Activated T-cell treated with anti-CD3 and anti-CD28 coated beads for 24 hours (primary cell): Measurements from ENCODE around the gene C19orf73.
"Not testable (repeated sequence)": the region's sequence is repeated elsewhere in the genome, so short reads cannot be mapped to it uniquely, and the experiment has no call there.

ENCODE experiments used
- DNase-seq: peaks from one replicate; pipeline ENCODE4 v3.0.0-alpha.2; 2020; ENCODE audit warnings: low read depth

The C19orf73 gene

DNA sequence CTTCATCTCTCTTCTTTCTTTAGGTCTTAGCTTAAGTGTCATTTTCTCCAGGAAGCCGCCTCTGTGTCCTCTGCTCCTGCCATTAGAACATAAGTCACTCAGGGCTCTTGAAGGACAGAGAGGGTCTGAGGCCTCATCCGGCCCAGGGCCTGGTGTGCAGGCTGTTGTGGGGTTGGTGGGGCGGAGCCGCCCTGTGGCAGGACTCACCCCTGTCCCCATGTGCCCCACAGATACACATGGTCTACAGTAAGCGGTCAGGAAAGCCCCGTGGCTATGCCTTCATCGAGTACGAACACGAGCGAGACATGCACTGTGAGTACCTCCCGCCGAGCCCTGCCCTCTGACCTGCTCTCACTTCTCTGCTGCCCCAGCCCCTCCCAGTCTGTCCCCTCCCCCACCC is 17.8 kb downstream of the C19orf73 start:
- no peak for DNase-seq

DNA sequence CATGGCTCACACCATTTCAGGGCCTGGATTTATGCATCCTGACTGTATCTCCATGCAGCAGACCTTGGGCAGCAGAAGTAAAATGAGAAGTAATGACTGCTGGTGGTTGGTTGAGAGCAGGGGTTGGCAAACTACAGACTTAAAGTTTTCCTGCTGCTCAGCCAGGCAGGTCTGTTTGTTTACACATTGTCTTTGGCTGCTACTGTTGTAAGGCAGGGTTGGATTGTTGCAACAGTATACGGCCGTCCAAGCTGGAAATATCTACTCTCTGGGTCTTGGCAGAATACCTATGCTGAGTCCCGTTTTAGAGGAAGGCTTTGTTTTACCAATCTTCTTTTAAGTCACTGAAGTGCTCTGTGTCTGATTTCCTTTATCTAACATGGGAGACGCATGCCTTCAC is 20.1 kb downstream of the C19orf73 start:
- no peak for DNase-seq

DNA sequence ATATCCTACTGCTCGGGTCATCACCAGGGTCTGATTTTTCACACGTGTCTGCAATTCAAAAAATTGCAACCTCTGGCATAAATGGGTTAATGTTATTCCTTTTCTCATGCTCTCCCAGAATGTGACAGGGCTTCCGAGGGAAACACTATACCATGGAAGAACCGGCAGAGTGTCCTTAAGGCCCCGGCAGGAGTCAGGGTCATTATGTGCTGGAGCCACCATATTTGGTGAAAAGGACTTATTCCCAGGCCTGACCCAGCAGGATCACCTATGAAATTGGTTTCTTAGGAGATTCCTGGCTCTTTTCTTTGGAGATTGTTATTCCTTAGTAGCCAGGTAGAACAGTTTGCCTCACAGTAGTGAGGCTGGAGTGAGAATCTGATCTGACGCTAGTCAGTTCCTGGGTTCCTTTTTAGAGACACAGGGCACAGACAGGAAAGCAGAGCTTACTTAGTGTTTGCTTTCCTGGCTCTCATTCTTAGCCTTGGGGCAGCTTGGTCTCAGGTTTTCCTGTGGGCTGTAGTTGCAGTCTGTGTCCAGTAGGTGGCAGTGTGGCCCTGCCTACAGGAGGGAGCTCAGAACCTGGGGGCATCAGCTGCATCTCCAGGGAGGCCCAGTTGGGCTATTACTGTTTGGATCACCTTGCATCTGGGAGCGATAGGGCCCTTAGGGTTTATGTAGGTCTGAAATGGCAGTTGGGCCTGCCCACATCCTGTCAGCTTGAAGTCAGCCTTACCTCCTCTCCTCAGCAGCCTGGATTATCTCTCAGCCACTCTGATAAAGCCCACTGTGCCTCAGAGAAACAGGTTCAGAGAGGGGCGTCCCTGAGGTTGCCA is 21.3 kb downstream of the C19orf73 start:
- DNase-seq = peak; percentile 58

DNA sequence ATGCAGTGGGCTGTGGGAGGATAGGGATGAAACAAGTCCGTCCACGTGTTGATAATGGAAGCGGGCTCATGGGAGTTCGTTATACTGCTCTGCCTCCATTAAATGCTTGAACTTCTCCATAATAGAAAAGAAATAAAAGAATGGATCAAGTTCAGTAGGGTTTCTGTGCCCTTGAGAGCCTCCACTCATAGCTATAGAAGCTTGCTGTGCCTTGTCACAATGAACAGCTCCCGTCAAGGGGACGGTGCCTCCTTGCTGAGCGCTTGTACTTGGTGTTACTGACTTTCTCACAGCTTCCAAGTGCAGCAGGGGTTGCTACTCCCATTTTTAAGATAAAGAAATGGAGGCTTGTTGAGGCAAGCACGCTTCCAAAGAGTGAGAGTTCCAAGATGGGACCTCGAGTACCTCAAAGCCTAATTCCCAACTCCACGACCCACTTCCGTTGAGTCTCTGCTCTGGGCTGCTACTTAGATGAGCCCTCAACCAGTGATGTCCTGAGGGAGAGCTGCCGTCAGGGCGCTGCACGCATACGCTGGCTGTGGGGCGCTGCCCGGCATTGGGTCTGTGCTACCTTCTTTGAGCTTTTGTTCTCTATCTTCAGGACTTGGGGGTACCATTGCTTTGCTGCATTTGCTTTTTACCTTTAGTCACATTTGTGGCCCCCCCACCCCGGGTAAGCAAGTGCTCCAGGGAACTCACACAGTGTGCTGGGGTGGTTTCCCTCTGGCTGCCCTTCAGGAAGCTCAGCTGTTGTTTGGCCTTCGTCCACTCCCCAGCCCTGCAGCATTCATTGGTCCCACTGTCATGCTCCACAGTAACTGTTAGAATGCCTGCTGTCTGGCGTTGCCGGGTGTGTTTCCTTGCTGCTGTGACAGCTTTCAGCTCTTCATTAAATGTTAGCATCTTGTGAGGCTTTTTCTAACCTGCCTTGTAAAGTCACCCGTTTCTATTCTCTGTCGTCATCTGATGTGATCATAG is 24.1 kb downstream of the C19orf73 start:
- no peak for DNase-seq

DNA sequence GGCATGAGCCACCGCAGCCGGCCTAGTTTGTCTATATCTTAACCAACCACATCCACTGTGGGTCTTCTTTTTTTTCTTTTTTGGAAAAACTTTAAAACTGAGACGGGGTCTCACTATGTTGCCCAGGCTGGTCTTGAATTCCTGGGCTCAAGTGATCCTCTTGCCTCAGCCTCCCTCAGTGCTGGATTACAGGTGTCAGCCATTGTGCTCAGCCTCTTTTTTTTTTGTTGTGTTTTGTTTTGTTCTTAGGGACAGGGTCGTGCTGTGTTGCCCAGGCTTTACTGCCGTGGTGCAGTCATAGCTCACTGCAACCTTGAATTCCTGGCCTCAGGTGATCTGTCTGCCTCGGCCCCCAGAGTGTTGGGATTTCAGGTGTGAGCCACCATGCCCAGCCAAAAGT is 26.3 kb downstream of the C19orf73 start:
- DNase-seq = no peak

DNA sequence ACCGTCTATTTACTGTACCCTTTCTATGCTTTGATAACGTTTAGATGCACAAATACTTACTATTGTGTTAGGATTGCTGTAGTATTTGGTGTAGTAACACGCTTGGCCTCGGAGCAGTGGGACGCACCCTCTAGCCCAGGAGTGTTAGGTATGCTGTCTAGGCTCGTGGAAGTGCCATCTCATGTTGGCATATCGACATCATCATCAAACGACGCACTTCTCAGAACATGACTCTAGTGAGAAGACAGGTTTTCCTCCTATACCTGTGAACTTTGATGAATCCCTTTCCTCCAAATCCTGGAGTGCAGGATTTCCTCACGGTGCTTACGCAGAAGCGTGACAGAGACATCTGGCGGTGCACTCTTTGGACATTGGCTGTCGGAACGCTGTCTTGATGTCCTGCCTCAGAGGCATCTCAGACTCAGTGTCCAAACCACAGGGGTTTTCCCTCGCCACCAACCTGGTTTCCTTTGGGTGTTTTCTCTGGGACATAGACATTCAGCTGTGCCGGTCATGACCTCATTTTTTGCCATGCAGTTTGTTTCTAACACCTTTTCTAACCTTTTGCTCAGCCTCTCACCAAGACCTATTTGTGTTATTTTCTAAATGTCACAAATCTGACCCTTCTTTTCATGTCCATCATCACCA is 27.4 kb downstream of the C19orf73 start:
- no peak for DNase-seq

DNA sequence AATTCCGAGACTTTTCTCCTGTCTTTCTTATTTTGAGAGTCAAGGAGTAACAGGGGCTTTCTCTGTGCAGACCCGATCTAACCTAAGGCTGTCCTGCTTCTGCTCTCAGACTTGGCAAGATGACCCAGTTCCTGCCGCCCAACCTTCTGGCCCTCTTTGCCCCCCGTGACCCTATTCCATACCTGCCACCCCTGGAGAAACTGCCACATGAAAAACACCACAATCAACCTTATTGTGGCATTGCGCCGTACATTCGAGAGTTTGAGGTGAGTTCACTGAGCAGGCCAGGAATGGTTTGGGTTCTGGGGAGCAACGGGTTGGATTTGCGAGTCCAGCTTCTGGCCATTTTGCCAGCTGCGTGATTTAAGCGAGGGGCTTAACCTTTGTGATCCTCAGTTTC is 32.6 kb downstream of the C19orf73 start:
- DNase-seq = no peak

DNA sequence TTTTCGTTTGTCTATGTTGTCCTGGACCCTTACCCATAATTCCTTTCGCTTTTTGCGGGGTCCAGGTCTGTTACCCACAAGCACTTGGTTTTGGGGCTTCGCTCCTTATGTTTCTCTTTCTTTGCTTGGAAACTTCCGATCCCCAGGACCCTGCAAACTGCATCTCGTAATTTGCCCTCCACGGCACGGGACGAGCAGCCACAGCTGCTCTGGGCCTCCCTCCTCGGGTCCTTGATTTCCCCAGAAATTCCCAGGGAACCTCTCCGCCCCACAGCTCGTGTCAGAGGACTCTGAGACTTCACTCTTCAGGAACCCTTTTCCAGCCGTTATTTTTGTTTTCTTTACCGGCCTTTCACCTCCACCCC is 33.1 kb downstream of the C19orf73 start:
- DNase-seq = no peak

DNA sequence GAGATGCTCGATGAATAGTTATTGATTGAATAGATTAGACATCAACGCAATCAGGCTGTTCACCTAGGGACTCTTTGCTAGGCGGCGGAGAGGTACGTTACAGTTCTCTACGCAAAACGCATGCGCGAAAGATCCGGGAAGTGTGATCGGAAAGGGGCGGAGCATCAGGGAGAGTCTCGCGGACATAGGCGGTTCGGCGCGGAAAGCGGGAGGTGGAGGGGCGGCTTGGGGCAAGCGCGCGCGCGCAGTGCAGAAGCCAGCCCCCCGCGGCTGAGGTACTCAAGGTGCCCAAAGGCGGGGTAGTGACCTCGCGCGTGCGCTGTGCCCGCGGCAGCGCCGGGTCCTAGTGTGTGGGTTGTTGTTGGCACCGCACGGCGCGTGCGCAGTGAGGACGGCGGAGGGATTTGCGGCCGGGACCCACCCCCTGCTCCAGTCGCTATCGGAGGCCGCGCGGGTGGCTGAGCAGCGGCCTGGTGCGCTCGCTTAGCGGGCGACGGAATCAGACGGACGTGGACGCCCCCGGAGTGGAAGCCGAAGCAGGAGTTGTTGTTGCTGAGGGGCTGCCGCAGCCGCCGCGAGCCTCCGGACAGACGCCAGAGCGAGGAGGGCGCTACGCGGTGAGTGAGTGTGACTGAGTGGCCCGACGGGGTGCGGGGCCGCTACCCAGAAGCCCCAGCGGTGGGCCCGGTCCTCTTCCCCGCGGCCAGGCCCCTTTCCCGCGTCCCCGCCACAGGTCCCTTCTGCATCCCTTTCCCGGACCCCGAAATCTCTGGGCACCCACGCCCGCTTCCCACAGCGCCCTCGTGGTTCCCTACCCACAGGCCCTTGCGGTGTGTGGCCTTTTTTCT is 33.7 kb downstream of the C19orf73 start, which contains the start of gene SNRNP70:
Gene SNRNP70, plus strand, starts transcription at position 432 of the 848 bp plus-strand sequence. CDS start 964 bp downstream, outside the sequence.
- DNase-seq = peak; percentile 99

DNA sequence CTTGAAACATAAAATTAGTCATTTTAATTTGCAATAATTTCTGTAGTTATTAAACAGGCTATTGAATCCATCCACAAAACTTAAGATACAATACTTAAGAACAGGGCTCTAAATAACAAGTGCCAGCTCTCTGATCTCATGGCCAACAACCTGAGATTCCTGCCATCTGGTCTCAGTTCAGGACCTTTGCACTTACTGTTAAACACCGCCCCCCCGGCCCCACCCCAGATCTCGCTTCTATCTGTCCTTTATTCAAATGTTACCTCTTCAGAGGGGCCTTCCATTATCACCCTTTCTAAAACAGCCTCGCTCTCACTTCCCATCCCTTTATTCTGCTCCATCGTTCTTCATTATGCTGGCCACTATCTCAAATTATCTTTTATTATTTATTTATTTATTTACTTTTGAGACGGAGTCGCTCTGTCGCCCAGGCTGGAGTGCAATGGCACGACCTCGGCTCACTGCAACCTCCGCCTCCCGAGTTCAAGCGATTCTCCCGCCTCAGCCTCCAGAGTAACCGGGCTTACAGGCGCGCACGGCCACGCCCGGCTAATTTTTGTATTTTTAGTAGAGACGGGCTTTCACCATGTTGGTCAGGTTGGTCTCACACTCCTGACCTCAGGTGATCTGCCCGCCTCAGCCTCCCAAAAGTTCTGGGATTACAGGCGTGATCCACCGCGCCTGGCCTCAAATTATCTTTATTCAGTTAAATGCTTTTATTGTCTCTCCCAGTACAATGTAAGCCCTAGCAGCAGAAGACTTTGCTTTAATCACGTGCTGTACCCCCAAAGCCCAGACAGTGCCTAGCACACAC is 34.5 kb downstream of the C19orf73 start:
- DNase-seq = no peak

DNA sequence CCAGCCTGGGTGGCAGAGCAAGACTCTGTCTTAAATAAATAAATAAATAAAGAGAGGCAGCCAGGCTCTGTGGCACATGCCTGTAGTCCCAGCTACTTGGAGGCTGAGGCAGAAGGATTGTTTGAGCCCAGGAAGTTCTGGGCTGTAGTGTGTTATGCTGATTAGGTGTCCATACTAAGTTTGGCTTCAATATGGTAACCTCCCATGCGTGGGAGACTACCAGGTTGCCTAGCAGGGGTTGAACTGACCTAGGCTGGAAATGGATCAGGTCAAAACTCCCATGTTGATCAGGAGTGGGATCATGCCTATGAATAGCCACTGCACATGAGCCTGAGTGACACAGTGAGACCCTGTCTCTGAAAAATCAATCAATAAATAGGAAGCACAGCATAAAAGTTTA is 37.7 kb downstream of the C19orf73 start:
- no peak for DNase-seq

DNA sequence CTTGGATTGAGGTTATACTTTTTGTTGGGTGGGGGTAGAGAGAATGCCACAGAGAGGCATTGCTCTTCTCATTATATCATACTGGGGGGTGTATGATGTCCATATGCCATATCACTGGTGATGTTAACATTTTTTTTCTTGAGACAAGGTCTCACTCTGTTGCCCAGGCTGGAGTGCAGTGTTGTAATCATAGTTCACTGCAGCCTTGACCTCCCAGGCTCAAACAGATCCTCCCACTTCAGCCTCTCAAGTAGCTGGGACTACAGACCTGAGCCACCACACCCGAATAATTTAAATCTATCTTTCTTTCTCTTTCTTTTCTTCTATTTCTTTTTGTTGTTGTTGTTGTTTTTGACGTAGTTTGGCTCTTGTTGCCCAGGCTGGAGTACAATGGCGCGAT is 38.6 kb downstream of the C19orf73 start:
- DNase-seq = no peak

DNA sequence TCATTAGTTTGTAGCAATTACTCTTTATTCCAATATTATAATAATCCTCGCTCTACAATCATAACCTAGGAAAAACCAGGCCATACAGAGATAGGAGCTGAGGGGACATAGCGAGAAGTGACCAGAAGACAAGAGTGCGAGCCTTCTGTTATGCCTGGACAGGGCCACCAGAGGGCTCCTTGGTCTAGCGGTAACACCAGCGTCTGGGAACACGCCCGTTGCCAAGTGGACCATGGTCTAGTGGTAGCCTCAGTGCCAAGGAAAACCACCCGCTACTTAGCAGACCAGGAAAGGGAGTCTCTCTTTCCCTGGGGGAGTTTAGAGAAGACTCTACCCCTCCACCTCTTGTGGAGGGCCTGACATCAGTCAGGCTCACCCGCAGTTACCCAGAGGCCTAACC is 44.1 kb downstream of the C19orf73 start:
- not testable (repeated sequence) for DNase-seq

DNA sequence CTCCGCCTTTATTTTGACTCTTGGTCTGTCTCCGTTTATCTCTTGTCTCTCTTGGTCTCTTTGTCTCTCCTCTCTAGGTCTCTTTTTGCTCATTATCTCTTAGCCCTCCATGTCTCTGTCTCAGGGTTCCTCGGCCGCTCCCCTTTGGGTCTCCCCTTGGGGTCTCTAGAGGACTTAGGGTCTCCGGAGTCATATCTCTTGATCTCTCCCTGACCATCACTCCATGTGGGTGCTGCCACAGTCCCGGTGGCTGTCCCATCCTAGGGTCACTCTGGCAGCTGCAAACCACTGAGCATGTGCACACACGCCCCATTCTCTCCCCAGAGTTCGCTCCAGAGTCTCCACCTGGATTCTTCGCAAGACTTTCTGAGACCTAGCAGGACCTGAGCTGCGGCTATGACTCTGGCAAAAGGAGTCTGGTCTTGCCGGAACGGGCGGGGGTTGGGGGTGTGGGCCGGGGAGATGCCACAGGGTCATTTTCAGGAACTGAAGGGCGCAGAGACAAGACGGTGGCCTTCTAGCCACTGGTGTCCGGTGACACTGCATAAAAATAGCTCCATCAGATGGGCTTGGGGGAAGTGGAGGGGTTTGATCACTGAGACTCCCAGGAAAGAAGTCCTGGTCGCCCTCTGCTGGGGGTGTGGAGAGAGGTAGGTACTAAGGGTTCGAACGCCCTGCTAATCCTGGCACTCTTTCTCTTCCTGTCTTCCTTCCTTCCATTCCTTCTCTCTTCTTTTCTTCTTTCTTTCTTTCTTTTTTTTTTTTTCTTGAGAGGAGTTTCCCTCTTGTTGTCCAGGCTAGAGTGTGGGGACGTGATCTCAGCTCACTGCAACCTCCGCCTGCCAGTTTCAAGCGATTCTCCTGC is 45.2 kb downstream of the C19orf73 start:
- DNase-seq = no peak

DNA sequence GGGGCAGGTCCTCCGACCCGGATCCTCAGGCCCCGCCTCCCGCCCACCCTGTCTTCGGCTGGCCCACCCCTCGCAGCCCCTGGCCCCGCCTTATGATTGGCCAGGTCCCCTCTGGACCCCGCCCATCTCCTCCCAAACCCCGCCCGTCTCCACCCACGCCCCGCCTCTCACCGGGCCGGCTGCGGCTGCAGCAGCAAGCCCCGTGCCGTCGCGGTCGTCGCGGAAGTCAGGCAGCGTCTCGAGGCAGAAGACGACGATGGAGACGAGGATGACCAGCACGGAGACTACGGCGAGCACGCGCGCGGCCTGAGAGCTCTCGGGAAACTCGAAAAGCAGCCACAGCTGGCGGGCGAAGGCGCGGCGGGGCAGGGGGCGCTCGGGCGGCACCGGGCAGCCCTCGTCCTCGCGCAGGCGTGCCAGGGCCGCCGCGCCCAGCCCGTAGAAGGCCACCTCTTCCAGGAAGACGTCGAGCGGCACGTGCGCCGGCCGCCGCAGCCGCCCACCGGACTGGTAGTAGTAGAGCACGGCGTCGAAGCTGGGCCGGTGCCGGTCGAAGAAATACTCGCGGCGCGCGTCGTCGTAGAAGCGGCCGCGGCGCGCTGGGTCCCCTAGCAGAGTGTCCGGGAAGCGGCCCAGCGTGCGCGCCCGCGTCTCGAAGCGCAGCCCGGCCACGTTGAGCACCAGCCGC is 46.9 kb downstream of the C19orf73 start:
- DNase-seq = no peak

DNA sequence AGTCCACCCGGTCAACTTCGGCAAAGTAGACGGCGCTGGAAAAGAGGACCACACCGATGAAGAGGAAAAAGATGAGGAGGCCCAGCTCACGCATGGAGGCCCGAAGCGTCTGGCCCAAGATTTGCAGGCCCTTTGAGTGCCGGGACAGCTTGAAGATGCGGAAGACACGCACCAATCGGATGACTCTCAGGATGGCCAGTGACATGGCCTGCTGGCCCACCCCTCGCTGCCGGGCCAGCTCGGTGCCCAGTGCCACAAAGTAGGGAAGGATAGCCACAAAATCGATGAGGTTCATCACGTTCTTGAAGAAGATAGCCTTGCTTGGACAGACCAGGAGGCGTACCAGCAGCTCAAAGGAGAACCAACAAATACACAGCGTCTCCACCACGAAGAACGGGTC is 48.5 kb downstream of the C19orf73 start:
- no peak for DNase-seq

DNA sequence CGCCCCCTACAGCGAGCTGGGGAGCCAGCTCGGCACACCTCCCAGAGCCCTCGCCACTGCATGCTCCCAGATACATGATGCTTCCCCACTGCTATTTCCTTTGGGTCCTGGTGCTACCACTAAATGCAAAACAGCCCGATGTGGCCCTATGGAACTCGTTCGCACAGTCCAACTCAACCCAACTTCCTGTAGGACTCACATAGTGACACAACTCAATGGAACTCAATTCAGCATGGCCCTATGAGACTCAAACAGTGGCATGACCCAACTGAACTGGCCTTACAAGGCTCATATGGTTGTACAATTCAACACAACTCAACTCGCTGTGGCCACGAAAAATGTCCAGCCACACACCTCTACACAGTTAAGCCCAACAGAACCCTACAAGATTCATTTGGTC is 49.9 kb downstream of the C19orf73 start:
- no peak for DNase-seq
